IMR-90 (cell line): ENCODE measurements around the gene MICAL1.

Experiments used
- CTCF ChIP-seq: conservative IDR thresholded peaks from 2 replicates; pipeline ENCODE4 v1.5.1; 2012; ENCODE audit warnings: mild to moderate bottlenecking, low read depth, low read length, improper control_type of control experiment
- POLR2A ChIP-seq: IDR thresholded peaks from 2 replicates; pipeline ENCODE4 v1.6.1; 2012; ENCODE audit warnings: mild to moderate bottlenecking, low read depth, low read length
- SMC3 ChIP-seq: fragments of 150-350 bp; IDR thresholded peaks from 2 replicates; pipeline ENCODE4 v1.6.1; 2016; ENCODE audit warnings: low read depth, mild to moderate bottlenecking, antibody characterized with exemption, low read length, moderate library complexity

DNA sequence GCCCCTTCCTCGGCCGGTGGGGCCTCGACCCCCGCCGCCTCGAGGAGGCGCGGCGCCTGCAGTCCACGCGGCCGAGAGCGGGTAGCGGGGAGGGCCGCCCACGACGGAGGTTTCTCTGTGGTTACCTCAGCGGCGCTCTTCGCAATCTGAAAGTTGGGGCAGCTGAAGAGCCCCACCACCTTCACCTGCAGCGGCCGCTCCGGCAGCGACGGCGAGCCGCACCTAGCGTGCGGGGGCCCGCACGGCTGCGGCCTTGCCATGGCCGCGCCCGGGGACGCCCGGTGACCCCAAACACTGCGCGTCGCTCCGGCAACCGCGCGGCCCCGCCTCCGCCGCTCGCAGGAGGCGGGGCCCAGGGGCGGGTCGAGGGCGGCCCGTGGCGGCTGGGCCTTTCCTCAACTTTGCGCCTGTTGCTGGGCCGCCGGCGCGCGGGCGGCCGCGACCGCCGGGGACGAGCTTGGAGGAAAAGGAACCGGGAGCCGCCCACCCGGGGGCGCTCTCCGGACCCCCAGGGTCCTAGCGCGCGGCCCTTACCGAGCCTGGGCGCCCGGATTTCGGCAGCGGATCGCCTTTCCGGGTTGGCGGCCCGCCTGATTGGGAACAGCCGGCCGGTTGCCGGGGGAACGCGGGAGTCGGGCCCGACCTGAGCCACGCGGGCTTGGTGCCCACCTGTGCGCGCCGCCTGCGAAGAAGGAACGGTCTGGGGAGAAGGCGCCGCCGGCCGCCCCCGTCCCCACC, 15.1 kb downstream of the MICAL1 start, which contains the start of the genes PPIL6 and SMPD2:
- TF ChIP-seq POLR2A = peak; percentile 61
- TF ChIP-seq CTCF = peak; percentile 46
- no peak for TF ChIP-seq SMC3
